Keratinocyte (primary cell): ENCODE measurements around the gene CFAP58. TPM values are rescaled to one million over a fixed set of nuclear protein-coding genes. Genes with fewer than 3 reads are reported as not detected.

ENCODE experiments used
- DNase-seq: peaks from one replicate; pipeline ENCODE4 v3.0.0-alpha.2; 2011; ENCODE audit warnings: low read depth, missing footprints, low spot score
- FAIRE-seq: peaks from 2 replicates; lab custom pipeline; 2011; peaks lifted over from hg19 to GRCh38; lab: Jason Lieb, UNC
- H2AFZ ChIP-seq: 2 replicates; pipeline ENCODE4 v1.6.0; 2012; ENCODE audit warnings: low read length, control low read depth, inconsistent platforms; ENCODE audit not compliant: control insufficient read depth
- H3K27ac ChIP-seq: 2 replicates; pipeline ENCODE4 v1.5.1; 2011; ENCODE audit warnings: low read length; ENCODE audit not compliant: control insufficient read depth, insufficient read depth
- H3K27me3 ChIP-seq: 3 replicates; pipeline ENCODE4 v1.6.0; 2011; ENCODE audit warnings: low read length; ENCODE audit not compliant: control insufficient read depth, insufficient read depth; ENCODE audit errors: extremely low read depth
- H3K36me3 ChIP-seq, 2 experiments: 2 replicates in 1 of 2; 3 replicates in 1 of 2; pipeline ENCODE4 v1.5.1; 2011; ENCODE audit warnings: low read length in 2 of 2, mild to moderate bottlenecking in 1 of 2; ENCODE audit not compliant: control insufficient read depth in 2 of 2, insufficient read depth in 2 of 2; ENCODE audit errors: extremely low read depth in 1 of 2
- H3K4me1 ChIP-seq: 3 replicates; pipeline ENCODE4 v1.5.1; 2011; ENCODE audit warnings: low read length; ENCODE audit not compliant: control insufficient read depth, insufficient read depth; ENCODE audit errors: extremely low read depth
- H3K4me2 ChIP-seq: 3 replicates; pipeline ENCODE4 v1.6.0; 2011; ENCODE audit warnings: low read depth, low read length; ENCODE audit not compliant: control insufficient read depth, insufficient read depth; ENCODE audit errors: extremely low read depth
- H3K4me3 ChIP-seq, 3 experiments: fragments of 200-600 bp in 1 of 3; sonication (generic) in 1 of 3; 2 replicates in 2 of 3; 3 replicates in 1 of 3; pipeline ENCODE4 v1.5.1; 2011 to 2016; ENCODE audit warnings: low read length in 3 of 3, mild to moderate bottlenecking in 3 of 3, control low read depth in 2 of 3, inconsistent platforms in 1 of 3, low read depth in 1 of 3, mixed read lengths in 1 of 3, mixed run types in 1 of 3, moderate library complexity in 1 of 3; ENCODE audit not compliant: control insufficient read depth in 2 of 3, insufficient read depth in 2 of 3; ENCODE audit errors: extremely low read depth in 1 of 3
- H3K79me2 ChIP-seq: 2 replicates; pipeline ENCODE4 v1.6.0; 2012; ENCODE audit warnings: low read length; ENCODE audit not compliant: control insufficient read depth, insufficient read depth
- H3K9ac ChIP-seq: 3 replicates; pipeline ENCODE4 v1.6.0; 2011; ENCODE audit warnings: low read length; ENCODE audit not compliant: control insufficient read depth, insufficient read depth; ENCODE audit errors: extremely low read depth
- H3K9me1 ChIP-seq: 3 replicates; pipeline ENCODE4 v1.6.0; 2011; ENCODE audit warnings: low read length; ENCODE audit not compliant: control insufficient read depth, insufficient read depth; ENCODE audit errors: extremely low read depth
- H3K9me3 ChIP-seq: 2 replicates; pipeline ENCODE4 v1.5.1; 2012; ENCODE audit warnings: low read depth, low read length; ENCODE audit not compliant: control insufficient read depth
- H4K20me1 ChIP-seq: 3 replicates; pipeline ENCODE4 v1.6.0; 2011; ENCODE audit warnings: low read length; ENCODE audit not compliant: control insufficient read depth, insufficient read depth; ENCODE audit errors: extremely low read depth
- EZH2 ChIP-seq: IDR thresholded peaks from one replicate; pipeline ENCODE4 v1.6.1; 2012; ENCODE audit warnings: inconsistent platforms, mild to moderate bottlenecking, low read length, moderate library complexity
- dilution Hi-C: fragments of 300-500 bp; cut with MboI; formaldehyde crosslinking; loops from one replicate; pipeline ENCODE4 v1.7.0; 2020; ENCODE audit warnings: low sequenced_read_pairs; ENCODE audit not compliant: extremely low pct_ligation_motif_present
- polyA plus RNA-seq, 5 experiments: library from polyadenylated mRNA; depleted of rRNA in 3 of 5; stranded (reverse) in 3 of 5; stranded (forward) in 1 of 5; unstranded in 1 of 5; fragments of >200 nt; gene quantifications; 1 replicate in 1 of 5; 2 replicates in 3 of 5; 3 replicates in 1 of 5; pipeline versions ENCODE4 v1.2.1 to v1.2.3, GENCODE V29; 2011 to 2012; ENCODE audit warnings: missing spikeins in 2 of 5, low read depth in 1 of 5, low replicate concordance in 1 of 5
- TF ChIP-seq, protein P1 (sequence below), 3 experiments: IDR thresholded peaks in 1 of 3; conservative IDR thresholded peaks in 1 of 3; optimal IDR thresholded peaks in 1 of 3; 2 replicates in 2 of 3; 3 replicates in 1 of 3; pipeline versions ENCODE3 to v1.5.1; 2011; ENCODE audit warnings: low read length in 3 of 3, mild to moderate bottlenecking in 3 of 3, moderate library complexity in 2 of 3, control low read depth in 1 of 3, inconsistent platforms in 1 of 3; ENCODE audit not compliant: insufficient read depth in 2 of 3; ENCODE audit errors: extremely low read depth in 1 of 3

The CFAP58 gene
- polyA plus RNA-seq, 1 donor (not counting 4 experiments of a cell fraction or from before 2014, with no cell fraction given), result 2.3 TPM

DNA sequence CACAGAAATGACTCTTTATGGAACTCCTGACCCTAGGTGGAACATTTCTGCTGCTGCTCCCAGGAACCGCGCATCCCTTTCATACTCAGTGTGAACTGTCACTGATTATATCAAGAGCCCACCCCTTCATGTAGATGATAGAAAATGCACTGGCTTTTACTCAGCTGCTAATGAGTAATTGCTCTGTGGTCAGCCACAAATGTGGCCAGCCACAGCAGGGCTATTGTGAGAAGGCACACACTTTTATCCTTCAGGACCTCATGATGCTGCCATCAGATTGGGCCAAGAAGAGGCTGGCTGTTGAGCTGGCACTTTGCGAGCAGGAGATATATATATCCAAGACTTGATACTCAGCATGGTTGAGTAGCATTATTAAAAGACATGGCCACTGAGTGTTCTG lies 124.7 kb downstream of the CFAP58 start:
- no peak overlapping the region for H3K4me3 ChIP-seq
- no peaks in the 10 kb centered on the region for H3K4me1 ChIP-seq
- no peaks in the 10 kb centered on the region for H3K9me1 ChIP-seq
- no peak overlapping the region for H3K4me2 ChIP-seq
- DNase-seq (no peak), FAIRE-seq (no peak)
- H3K79me2 ChIP-seq, result no peaks in the 10 kb centered on the region
- TF ChIP-seq EZH2, result no peak
- TF ChIP-seq, protein P1, sequence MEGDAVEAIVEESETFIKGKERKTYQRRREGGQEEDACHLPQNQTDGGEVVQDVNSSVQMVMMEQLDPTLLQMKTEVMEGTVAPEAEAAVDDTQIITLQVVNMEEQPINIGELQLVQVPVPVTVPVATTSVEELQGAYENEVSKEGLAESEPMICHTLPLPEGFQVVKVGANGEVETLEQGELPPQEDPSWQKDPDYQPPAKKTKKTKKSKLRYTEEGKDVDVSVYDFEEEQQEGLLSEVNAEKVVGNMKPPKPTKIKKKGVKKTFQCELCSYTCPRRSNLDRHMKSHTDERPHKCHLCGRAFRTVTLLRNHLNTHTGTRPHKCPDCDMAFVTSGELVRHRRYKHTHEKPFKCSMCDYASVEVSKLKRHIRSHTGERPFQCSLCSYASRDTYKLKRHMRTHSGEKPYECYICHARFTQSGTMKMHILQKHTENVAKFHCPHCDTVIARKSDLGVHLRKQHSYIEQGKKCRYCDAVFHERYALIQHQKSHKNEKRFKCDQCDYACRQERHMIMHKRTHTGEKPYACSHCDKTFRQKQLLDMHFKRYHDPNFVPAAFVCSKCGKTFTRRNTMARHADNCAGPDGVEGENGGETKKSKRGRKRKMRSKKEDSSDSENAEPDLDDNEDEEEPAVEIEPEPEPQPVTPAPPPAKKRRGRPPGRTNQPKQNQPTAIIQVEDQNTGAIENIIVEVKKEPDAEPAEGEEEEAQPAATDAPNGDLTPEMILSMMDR (optimal IDR thresholded peaks at IDR 0.05 in 1 of 3, IDR thresholded peaks at IDR 0.05 in 1 of 3, conservative IDR thresholded peaks at IDR 0.05 in 1 of 3; ENCODE audit: extremely low read depth in 1 of 3, insufficient read depth in 2 of 3, low read length in 3 of 3), result no peak
- no peak overlapping the region for H2AFZ ChIP-seq
- H4K20me1 ChIP-seq, result no peaks in the 10 kb centered on the region
- H3K9me3 ChIP-seq, result no peaks in the 10 kb centered on the region
- dilution Hi-C loops, result no loop called here
- H3K36me3 ChIP-seq, result no peaks in the 10 kb centered on the region
- H3K27me3 ChIP-seq, result no peaks in the 10 kb centered on the region
- H3K9ac ChIP-seq, result no peak overlapping the region
- no peak overlapping the region for H3K27ac ChIP-seq

DNA sequence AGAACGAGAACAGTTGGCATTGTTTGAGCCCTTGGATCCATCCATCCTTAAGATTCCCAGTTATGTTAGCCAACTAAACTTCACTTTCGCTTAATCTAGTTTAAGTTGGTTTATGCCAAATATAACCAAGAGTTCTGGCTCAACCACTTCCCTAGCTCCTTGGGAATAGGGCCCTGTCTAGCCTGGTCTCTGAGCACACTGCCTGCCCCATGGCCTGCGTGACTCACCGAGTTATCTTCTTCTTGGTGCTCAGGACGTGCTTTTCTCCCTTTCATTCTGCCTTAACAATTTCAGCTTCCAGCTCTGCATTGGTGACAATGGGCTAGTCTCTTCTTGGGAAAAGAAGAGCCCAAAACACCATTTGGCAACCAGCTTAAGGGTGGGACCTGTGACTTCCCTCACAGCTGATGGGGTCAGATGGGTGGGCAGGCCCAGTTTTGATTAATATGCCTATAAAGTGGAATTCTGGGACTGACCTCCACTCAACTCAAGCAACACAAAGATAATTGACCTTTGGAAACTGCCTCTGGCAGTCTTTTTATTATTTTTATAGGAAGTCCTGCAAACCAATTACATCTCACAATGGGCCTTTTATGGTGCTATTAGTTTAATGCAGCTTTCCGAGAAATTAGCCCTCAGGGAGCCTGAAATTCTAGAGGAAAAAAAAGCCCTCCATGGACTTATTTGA lies 126.4 kb downstream of the CFAP58 start:
- H3K4me3 ChIP-seq, result no peak overlapping the region
- H3K27me3 ChIP-seq, result no peaks in the 10 kb centered on the region

More for the DNA sequence above, 126.4 kb downstream of the CFAP58 start:
- no peaks in the 10 kb centered on the region for H3K9me3 ChIP-seq
- dilution Hi-C loops, result no loop called here
- H3K9me1 ChIP-seq, result no peaks in the 10 kb centered on the region
- H3K36me3 ChIP-seq, result no peaks in the 10 kb centered on the region
- no peak overlapping the region for H3K27ac ChIP-seq
- no peak overlapping the region for H3K9ac ChIP-seq
- H3K4me2 ChIP-seq, result no peak overlapping the region
- no peak for DNase-seq
- H4K20me1 ChIP-seq, result no peaks in the 10 kb centered on the region
- FAIRE-seq, result no peak
- H3K4me1 ChIP-seq, result no peaks in the 10 kb centered on the region
- H2AFZ ChIP-seq, result no peak overlapping the region
- TF ChIP-seq, protein P1 (optimal IDR thresholded peaks at IDR 0.05 in 1 of 3, IDR thresholded peaks at IDR 0.05 in 1 of 3, conservative IDR thresholded peaks at IDR 0.05 in 1 of 3; ENCODE audit: extremely low read depth in 1 of 3, insufficient read depth in 2 of 3, low read length in 3 of 3), result no peak
- TF ChIP-seq EZH2, result no peak
- H3K79me2 ChIP-seq, result no peaks in the 10 kb centered on the region
